ENCODE data around the gene ADCY1. TPM values are rescaled to one million over a fixed set of nuclear protein-coding genes. Genes with fewer than 3 reads are reported as not detected.

ADCY1 gene
- total RNA-seq, 2 experiments from 2014 or later: 0.02 to 0.07 TPM

GRCh38 chr7:45594745-45595535 is 20.8 kb downstream of the ADCY1 start:
- no peak for DNase-seq
- no peak for ATAC-seq
- POLR2A ChIA-PET: no interaction called here
- no peak for TF ChIP-seq CTCF (IDR thresholded peaks at IDR 0.05)
- Mint-ChIP-seq H3K4me1 (ENCODE audit: low read depth) (no peaks in the 10 kb centered on the region), H3K4me3 (no peak overlapping the region), H3K9me3 (no peaks in the 10 kb centered on the region), H3K27ac (no peak overlapping the region), H3K36me3 (ENCODE audit: low read depth) (no peaks in the 10 kb centered on the region), H3K27me3 (no peaks in the 10 kb centered on the region)
- CTCF ChIA-PET: interaction anchor here (0.7 kb wide), 1 partner anchor 585 kb away, joined by 3 read pairs; no protein-coding TSS in a partner anchor
- intact Hi-C loops (cut with micrococcal nuclease): no loop called here

- no peak for TF ChIP-seq CTCF (IDR thresholded peaks at IDR 0.05)
Measured at GRCh38 chr7:45595809-45596664, 21.9 kb downstream of the ADCY1 start.

GRCh38 chr7:45596665-45597095 is 22.5 kb downstream of the ADCY1 start:
- Mint-ChIP-seq H3K4me1 (ENCODE audit: low read depth) (no peaks in the 10 kb centered on the region), H3K27ac (no peak overlapping the region), H3K9me3 (no peaks in the 10 kb centered on the region), H3K27me3 (no peaks in the 10 kb centered on the region), H3K4me3 (no peak overlapping the region), H3K36me3 (ENCODE audit: low read depth) (no peaks in the 10 kb centered on the region)
- TF ChIP-seq CTCF (IDR thresholded peaks at IDR 0.05): no peak
- no peak for ATAC-seq
- no peak for DNase-seq
- CTCF ChIA-PET: no interaction called here
- intact Hi-C loops (cut with micrococcal nuclease): no loop called here
- POLR2A ChIA-PET: no interaction called here

More at GRCh38 chr7:45595809-45596664, 21.9 kb downstream of the ADCY1 start:
- POLR2A ChIA-PET: no interaction called here
- H3K4me1 Mint-ChIP-seq (ENCODE audit: low read depth): no peaks in the 10 kb centered on the region
- DNase-seq (no peak), ATAC-seq (no peak)
- no peaks in the 10 kb centered on the region for H3K9me3 Mint-ChIP-seq
- H3K27ac Mint-ChIP-seq: no peak overlapping the region
- no peak overlapping the region for H3K4me3 Mint-ChIP-seq
- no peaks in the 10 kb centered on the region for H3K36me3 Mint-ChIP-seq (ENCODE audit: low read depth)
- CTCF ChIA-PET: no interaction called here
- intact Hi-C loops (cut with micrococcal nuclease): no loop called here
- no peaks in the 10 kb centered on the region for H3K27me3 Mint-ChIP-seq

GRCh38 chr7:45597286-45597984 is 23.3 kb downstream of the ADCY1 start:
- no peak overlapping the region for H3K4me3 Mint-ChIP-seq
- DNase-seq (no peak), ATAC-seq (no peak)
- intact Hi-C loops (cut with micrococcal nuclease): no loop called here
- H3K9me3 Mint-ChIP-seq: no peaks in the 10 kb centered on the region
- H3K36me3 Mint-ChIP-seq (ENCODE audit: low read depth): no peaks in the 10 kb centered on the region
- no peak for TF ChIP-seq CTCF (IDR thresholded peaks at IDR 0.05)
- ChIA-PET POLR2A (no interaction called here), CTCF (no interaction called here)
- H3K4me1 Mint-ChIP-seq (ENCODE audit: low read depth): no peaks in the 10 kb centered on the region
- no peaks in the 10 kb centered on the region for H3K27me3 Mint-ChIP-seq
- H3K27ac Mint-ChIP-seq: no peak overlapping the region
